Fibroblast of pulmonary artery (primary cell): ENCODE results near the gene CYB561A3.

Source experiments
- DNase-seq: peaks from one replicate; pipeline ENCODE4 v3.0.0-alpha.2; 2010; ENCODE audit warnings: low read depth
- H3K4me3 ChIP-seq: replicated peaks from 2 replicates; pipeline ENCODE4 v1.5.1; 2011; ENCODE audit warnings: low read depth, mild to moderate bottlenecking, control low read depth, low read length, moderate library complexity
- TF ChIP-seq, protein P1 (sequence below): IDR thresholded peaks from 2 replicates; pipeline ENCODE4 v1.5.1; 2011; ENCODE audit warnings: mild to moderate bottlenecking, control low read depth, low read length, inconsistent platforms; ENCODE audit errors: missing control alignments

The CYB561A3 gene

DNA sequence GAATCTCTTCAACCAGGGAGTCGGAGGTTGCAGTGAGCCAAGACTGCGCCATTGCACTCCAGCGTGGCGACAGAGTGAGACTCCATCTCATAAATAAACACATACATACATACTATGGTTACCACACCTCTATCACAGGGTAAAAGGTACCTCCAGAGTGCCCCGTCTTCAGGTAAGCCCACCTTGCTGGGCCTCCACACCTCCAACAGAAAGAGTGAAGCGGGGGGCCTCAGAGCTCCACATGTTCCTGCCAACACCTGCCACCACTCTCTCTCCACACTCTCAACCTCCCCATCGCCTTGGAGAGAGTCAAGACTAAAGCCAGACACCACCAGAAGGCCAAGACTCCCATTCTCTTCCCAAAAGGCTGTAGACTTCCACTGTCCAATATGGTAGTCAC, 56.3 kb downstream of the CYB561A3 start:
- TF ChIP-seq, protein P1, sequence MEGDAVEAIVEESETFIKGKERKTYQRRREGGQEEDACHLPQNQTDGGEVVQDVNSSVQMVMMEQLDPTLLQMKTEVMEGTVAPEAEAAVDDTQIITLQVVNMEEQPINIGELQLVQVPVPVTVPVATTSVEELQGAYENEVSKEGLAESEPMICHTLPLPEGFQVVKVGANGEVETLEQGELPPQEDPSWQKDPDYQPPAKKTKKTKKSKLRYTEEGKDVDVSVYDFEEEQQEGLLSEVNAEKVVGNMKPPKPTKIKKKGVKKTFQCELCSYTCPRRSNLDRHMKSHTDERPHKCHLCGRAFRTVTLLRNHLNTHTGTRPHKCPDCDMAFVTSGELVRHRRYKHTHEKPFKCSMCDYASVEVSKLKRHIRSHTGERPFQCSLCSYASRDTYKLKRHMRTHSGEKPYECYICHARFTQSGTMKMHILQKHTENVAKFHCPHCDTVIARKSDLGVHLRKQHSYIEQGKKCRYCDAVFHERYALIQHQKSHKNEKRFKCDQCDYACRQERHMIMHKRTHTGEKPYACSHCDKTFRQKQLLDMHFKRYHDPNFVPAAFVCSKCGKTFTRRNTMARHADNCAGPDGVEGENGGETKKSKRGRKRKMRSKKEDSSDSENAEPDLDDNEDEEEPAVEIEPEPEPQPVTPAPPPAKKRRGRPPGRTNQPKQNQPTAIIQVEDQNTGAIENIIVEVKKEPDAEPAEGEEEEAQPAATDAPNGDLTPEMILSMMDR: no peak
- DNase-seq: no peak
- H3K4me3 ChIP-seq: no peak overlapping the region

DNA sequence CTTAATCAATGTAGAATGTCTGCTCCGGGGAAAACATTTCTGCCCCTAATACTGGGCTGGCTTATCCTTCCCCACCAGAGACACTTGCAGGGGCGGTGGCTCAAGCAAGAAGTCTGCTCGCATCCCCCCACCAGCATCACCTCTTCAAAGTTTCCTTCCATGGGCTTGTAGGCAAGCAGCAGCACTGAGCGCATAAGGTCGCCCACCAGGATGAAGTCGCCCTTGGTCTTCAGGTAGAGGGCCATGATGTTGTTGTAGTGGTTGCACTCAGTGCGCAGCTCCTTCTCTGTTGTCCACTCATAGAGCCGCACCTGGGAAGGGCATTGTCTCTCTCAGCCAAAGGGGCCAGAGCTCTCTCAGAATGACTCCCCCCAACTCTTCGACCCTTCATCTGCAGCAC, 58.0 kb downstream of the CYB561A3 start:
- no peak overlapping the region for H3K4me3 ChIP-seq
- DNase-seq: no peak
- TF ChIP-seq, protein P1: no peak

DNA sequence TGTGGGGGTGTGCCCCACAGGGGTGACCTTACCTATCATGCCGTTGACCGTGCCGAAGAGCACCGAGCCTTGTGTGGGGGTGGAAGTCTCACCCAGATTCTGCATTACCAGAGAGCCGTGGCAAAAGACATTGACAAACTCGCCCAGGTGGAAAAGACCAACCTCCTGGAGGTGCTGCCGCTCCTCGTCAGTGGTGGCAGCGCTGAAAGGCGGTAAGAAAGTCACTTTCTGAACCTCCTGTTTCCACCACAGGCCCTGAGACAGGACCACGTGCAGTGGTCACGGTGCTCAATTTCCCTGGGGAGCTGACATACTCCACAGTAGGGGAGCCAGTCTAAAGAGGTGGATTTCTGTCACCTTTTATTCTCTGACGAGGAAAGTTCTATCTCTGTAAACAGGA, 59.1 kb downstream of the CYB561A3 start:
- TF ChIP-seq, protein P1: no peak
- no peak overlapping the region for H3K4me3 ChIP-seq
- DNase-seq: no peak
